GM21515 (cell line): Measurements from ENCODE around the gene ZFPM1.
"Not testable (repeated sequence)": the region's sequence is repeated elsewhere in the genome, so short reads cannot be mapped to it uniquely, and the experiment has no call there.

Experiments used
- ATAC-seq: cut with Tn5 transposase; IDR thresholded peaks from one replicate; pipeline ENCODE4 v1.9.1; 2021; ENCODE audit not compliant: unreplicated experiment

Gene ZFPM1

DNA sequence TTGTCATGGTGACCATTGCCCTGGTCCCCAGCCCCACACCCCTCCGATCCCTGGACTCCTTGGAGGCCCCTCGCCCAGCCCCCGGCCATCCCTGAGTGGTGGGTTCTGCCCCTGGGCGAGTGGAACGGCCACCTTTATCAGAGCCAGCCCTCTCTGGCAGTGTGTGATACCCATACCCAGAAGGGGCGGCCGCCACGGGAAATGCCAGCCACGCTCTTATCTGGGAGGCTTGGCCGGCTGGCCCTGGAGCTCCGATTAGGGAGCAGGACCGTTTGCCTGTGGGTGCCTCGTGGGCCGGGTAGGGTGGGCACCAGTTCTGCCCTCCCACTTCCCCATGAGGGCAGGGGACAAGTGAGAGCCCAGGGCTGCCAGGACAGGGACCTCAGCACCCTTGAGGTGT lies 58.8 kb downstream of the ZFPM1 start:
- ATAC-seq, result no peak

DNA sequence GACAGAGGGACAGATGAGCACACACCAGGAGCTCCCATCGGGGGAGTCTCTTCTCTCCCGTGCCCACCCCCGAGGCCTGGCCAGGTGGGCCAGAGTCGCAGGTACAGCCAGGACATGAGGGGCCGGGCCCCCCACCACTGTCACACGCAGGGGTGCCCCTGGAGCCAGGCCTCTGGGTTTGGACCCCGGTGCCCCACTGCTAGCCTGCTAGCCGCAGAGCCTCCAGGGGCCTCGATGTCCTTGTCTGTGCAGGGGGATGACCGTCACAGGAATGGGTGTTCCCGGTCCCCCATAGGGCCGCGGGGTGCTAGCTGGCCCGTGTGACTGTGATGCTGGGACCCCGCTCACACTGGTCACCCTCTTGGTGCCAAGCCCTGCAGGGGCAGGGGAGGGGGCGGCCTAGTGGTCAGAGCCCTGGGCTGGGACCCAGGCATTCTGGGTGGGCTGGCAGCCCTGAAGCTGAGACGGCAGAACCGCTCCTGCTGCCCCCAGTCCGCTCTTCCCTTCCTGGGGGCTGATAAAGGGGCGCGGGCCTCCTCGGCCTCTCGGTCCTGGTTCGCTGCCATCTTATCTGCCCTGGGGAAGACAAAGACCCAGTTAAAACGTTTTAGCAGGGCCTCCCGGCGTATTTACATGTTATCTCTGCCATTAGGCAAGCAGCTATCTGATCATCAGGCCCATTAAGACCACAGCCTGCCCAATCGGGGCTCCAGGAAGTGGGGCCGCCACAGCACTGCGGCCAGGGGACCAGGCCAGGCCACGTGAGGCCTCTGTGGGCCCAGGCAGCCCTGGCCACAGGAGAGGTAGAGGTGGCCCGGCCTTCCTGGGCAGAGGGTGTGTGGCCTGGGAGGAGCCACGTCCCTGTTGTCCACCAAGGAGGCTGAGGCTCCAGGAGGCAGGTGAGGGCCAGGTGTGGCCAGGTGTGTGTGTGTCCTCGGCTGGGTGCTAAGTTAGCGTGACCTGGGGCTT lies 59.9 kb downstream of the ZFPM1 start:
- no peak for ATAC-seq

DNA sequence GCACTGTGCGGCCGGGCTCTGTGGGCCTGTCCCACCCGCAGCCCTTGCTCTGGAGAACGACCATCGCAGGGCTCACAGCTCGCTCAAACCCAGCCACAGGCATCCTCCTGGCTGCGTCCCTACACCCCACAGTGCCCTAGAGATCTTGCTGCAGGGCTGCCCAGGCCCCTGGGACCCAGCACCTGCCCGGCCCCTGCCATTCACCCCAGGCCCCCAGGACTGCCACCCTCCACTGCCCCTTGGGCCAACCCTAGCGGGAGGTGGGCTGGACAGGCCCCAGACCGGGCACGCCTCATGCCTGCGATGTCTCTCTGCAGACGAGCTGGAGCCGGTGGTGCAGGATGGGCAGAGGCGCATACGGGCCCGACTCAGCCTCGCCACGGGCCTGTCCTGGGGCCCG lies 61.0 kb downstream of the ZFPM1 start:
- ATAC-seq, result no peak

DNA sequence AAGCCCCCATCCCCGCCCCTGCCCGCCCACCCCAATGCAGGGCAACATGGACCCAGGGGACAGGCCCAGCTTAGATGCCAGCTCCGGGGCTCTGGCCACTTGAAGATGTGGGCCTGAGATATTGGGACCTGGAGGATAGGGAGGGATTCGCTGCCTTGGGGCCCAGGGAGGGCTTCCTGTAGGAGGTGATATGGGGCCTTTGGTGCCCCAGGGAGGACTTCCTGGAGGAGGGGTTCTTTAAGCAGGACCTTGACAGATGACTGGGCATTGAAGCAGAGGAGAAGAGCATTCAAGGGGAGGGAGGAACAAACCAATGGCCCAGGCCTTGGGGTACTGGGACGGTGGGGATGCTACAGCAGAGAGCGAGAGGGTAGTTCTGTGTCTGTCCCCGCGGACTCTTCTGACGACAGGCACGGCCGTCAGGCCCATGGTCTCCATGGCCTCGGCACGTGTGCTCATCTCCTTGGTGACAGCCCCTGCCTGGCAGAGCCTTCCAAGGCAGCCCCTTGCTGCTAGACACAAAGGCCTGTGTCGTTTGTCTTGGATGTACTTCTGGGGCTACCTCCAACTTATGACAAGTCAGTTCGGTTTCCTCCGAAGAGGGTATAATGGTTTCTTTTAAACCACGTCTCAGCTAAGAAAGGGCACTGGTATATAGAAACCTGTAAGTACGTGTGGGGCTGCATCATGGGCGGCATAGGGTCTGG lies 61.6 kb downstream of the ZFPM1 start:
- ATAC-seq, result no peak

DNA sequence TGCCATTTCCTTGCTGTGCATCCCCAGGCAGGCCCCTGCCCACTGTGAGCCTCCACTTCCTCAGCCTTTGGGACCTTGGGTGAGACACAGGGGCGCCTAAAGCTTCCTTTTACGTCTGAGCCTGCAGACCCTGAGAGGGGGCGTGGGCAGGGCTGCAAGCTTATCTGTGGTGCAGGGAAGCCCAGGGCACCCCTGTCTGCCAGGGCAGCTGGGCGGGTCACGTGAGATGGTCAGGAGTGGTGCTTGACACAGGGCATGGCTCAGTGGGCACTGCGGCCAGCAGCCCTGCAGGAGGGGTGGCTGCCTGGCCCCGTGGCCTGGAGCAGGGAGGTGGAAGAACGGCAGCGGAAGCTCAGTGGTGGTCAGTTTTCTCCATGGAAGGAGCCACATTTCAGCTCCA lies 62.3 kb downstream of the ZFPM1 start:
- ATAC-seq, result no peak

DNA sequence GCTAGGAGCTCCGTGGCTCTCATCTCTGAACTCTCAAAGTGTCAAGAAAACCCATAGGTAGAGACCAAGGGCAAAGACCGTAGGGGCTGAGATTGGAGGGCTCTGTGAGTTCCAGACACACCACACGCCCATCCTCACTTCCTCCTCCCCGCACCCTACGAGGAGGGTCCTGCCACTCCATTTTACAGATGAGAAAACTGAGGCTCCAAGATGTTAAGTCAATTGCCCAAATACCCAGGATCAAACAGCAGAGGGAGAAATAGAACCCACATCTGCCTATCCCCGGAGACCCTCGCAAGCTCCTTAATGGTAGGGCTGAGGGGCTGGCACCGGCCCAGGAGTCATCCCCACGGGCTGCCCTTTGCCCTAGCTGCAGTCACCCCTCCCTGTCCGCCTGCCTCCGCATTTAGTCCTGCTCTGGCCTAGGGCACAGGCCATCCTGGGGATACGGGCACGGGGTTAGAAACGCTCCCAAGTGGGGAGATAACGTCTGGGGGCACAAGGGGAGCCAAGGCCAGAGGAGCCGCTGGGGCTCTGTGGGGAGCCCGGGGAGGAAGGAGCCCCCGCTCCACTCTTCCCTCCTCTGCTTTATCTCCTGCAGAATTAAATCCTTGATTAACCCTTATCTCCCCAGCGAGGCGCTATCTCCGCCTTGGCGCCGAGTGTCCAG lies 63.0 kb downstream of the ZFPM1 start:
- ATAC-seq, result no peak

DNA sequence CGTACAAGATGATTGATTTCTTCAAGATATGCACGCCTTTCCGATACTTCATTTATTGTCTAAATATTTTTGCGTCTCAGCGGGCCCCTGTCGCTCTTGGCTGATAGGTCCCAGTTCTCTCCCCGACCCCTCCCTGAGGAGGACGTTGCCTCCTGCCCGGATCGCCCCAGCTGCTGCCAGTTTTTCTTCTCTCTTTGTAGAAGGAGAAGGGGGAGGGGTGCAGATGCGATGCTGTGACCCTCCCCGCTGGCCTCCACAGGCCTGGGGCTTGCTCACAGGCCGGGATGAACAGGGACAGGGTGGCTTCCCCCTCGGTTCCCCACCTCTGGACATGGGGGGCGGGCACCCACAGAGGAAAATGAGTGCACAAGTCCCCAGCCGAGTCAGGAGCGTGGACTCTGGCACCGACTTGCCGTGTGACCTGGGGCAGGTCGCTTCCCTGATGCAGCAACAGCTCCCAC lies 63.6 kb downstream of the ZFPM1 start:
- ATAC-seq, result no peak

DNA sequence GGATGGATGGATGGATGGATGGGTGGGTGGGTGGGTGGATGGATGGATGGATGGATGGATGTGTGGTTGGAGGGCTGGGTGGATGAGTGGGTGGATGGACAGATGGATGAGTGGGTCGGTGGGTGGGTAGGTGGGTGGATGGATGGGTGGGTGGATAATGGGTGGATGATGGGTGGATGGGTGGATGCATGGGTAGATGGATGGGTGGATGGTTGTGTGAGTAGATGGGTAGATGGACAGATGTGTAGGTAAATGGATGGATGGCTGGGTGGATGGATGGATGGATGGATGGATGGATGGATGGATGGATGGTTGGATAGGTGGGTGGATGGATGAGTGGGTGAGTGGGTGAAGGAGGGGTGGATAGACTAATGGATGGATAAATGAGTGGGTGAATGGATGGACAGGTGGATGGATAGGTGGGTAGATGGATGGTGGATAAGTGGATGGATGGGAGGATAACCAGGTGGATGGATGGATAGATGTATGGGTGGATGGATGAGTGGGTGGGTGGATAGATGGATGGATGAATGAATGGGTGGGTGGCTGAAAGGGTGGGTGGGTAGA lies 64.2 kb downstream of the ZFPM1 start:
- ATAC-seq, result not testable (repeated sequence)

DNA sequence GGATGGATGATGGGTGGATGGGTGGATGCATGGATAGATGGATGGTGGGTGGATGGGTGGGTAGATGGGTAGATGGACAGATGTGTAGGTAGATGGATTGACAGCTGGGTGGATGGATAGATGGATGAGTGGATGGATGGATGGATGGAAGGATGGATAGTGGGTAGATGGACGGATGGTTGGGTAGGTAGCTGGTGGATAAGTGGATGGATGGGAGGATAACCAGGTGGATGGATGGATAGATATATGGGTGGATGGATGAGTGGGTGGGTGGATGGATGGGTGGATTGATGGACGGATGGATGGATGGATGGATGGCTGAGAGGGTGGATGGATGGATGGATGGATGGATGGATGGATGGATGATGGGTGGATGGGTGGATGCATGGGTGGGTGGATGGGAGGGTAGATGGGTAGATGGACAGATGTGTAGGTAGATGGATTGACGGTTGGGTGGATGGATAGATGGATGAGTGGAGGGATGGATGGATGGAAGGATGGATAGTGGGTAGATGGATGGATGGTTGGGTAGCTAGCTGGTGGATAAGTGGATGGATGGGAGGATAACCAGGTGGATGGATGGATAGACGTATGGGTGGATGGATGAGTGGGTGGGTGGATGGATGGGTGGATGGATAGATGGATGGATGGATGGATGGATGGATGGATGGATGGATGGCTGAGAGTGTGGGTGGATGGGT lies 65.5 kb downstream of the ZFPM1 start:
- ATAC-seq, result not testable (repeated sequence)

DNA sequence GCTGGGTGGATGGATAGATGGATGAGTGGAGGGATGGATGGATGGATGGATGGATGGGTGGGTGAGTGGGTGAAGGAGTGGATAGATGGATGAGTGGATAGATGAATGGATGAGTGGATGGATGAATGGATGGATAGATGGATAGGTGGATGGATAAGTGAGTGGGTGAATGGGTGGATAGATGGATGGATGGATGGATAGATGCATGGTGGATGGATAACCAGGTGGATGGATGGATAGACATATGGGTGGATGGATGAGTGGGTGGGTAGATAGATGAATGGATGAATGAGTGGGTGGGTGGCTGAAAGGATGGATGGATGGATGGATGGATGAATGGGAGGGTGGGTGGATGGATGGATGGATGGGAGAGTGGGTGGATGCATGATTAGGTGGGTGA lies 66.2 kb downstream of the ZFPM1 start:
- ATAC-seq, result no peak

DNA sequence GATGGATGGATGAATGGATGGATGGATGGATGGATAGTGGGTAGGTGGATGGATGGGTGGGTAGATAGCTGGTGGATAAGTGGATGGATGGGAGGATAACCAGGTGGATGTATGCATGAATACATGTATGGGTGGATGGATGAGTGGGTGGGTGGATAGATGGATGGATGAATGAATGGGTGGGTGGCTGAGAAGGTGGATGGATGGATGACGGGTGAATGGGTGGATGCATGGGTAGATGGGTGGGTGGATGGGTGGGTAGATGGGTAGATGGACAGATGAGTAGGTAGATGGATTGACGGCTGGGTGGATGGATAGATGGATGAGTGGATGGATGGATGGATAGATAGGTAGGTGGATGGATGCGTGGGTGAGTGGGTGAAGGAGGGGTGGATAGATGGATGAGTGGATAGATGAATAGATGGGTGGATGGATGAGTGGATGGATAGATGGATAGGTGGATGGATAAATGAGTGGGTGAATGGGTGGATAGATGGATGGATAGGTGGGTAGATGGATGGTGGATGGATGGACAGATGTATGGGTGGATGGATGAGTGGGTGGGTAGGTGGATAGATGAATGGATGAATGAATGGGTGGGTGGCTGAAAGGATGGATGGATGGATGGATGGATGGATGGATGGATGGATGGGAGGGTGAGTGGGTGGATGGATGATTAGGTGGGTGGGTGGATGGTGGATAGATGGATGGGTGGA lies 67.0 kb downstream of the ZFPM1 start:
- ATAC-seq, result no peak

DNA sequence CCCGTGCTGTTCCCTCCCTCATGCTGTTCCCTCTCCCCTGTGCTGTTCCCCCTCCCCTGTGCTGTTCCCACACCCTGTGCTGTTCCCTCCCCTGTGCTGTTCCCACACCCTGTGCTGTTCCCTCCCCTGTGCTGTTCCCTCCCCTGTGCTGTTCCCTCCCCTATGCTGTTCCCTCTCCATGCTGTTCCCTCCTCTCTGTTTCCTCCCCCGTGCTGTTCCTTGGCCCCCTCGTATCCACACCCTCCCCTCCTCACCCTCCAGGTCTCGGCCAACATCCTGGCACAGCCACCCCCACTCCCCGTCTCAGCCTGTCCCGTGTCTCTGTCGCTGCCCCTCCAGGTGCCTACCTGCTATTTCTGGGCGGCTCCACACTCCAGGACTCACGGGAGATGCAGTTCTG lies 68.6 kb downstream of the ZFPM1 start:
- ATAC-seq, result no peak

DNA sequence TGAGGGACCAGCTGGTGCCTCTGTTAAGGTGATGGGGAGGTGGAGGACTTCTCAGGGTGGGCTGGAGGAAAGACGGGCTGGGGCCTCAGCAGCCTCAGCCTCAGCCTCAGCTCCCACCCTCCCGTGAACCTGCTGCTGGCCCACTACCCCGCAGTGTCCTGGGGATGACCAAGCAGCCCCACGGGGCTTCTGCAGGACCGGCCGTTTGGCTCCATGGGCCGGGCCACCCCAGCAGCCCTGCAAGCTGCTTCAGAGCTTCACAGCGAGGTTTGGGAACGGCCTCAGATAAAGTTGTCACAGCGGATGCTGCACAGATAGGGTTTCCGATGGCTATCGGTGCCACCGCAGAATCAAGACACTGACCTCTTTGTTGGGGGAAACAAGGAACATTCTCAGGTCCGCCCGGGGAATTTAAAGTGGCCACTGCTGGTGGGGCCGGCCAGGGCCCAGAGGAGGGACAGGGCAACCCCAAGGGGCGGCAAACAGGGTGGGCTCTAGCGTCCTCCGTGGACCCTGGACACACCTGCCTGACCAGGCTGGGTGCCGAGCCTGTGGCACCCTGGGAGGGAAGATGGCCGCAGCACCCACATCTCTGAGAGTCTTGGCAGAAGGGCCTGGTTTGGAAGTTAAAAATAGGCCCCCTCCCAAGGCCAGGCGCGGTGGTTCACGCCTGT lies 69.3 kb downstream of the ZFPM1 start:
- ATAC-seq, result no peak

DNA sequence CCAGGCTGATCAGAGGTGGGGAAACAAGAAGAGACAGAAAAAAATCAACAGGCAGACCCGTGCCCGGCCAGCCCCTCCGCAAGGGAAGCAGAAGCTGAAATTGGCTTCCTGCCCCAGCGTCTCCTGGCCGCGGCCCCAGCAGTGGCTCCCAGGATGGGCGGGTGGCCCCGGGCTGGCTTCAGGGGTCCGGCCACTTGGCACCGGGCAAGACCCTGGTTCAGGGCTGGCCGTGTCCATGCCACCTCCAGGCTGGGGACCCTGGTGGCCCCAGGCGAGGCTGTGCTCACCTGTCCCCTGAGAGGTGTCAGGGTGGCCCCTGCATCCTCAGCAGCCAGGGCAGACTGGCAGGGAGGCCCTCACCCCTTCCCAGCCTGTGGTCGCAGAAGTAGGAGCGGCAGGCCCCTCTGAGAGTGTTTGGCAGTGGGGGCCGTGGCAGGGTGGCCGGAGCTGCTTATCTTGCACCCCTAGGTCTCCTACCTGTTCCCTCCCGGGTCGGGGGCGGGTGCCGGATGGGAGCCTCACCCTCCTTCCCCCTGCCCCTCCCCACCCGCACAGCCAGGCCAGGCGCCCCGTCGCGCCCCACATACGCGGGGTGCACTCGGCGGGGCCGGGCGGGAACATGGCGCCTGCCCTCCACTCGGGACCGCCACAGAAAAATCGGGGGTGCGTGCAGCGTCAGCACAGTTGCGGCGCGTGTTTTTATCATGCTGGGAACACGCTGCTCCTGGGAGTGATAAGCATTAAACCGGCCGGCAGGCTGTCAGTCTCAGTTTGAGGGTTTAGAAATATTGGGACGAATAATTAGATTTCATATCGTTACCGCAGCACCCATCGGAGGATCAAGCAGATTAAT lies 70.5 kb downstream of the ZFPM1 start:
- ATAC-seq, result no peak

DNA sequence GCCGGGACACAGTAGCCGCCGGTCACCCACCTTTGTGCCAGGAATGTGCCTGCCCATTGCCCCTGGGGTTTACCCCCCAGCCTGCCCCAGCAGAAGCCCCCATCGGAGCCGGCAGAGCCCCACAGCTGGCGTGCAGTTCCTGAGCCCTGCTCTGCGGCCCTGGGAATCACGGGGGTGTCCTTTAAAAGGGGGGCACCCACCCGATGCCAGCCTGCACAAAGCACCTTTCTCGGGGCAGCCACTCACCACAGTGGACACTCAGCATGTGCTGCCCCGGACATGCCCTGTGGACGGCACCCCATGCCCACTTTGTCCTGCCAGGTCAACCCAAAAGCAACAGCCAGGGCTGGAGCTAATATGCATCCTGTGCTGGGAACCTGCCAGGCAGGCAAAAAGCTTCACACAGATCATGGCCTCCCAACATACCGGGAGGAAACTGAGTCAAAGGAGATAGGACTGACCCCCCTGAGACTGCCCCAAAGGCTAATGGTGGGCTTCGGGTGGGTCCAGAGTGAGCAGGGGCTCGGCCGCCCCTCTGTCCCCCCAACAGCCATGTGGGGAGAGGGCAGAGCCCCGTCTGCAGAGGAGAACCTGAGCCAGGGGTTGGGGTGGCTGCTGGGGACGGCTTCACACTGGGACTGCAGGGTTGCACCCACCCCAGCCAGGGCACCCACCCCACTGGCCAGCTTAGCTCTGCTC lies 71.3 kb downstream of the ZFPM1 start:
- ATAC-seq, result no peak

DNA sequence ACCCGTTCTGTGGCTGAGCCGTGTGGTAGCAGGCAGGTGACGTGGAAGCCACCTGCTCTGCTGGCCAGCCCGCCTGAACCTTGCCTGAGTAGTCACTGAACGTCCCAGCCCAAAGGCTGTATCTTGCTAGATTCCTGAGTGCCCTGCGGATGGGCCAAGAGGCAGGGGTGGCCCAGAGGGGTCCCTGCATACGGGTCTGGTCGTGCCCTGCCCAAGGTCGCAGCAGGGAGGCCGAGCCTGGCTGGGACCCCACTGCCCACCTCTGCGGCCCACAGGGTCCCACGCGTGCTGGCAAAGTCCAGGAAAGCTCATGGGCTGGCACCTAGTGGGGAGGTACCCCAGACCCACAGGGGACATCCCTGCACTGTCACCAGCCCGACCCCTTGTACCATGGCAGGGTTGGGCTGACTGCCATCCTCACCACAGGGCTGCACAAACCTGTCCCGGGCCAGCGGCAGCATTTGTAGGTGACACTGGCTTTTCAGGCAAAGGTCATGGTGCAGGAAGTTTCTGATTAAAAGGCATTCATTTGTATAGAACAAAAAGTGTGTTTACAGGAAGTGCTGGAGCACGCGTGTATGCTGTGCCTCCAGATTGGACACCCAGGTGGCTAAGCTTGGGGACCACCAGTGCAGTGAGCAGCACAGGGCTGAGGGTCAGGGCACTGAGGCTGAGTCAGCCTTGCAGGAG lies 72.0 kb downstream of the ZFPM1 start:
- no peak for ATAC-seq

DNA sequence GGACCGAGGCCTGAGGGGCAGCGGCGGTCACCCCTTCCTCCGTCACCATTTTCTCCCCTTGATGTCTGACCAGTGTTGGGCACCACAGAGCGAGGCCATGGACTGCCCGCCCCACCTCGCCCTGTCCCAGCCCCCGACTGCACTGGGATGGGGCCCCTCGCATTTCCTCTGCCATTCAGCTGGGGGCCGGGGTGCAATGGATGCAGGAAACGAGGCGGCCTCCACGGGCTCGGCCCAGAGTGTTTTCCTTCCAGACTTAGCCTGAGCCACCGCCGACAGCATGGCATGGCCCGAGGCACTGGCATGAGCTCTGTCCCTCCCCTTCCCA lies 72.5 kb downstream of the ZFPM1 start:
- ATAC-seq, result no peak
